Stimulated activated CD8-positive, alpha-beta memory T cell treated with anti-CD3 and anti-CD28 coated beads, Interleukin-7, amount 100 ng/mL, for 24 hours (primary cell): ENCODE measurements around the gene CFLAR.
"Not testable (repeated sequence)": the region's sequence is repeated elsewhere in the genome, so short reads cannot be mapped to it uniquely, and the experiment has no call there.

ENCODE experiments used
- DNase-seq: peaks from one replicate; pipeline ENCODE4 v3.0.0-alpha.2; 2020; ENCODE audit warnings: low read depth

Gene CFLAR

GRCh38 chr2:201149064-201149820, 33.3 kb downstream of the CFLAR start:
- no peak for DNase-seq

- DNase-seq = not testable (repeated sequence)
These were observed 33.8 kb downstream of the CFLAR start for GRCh38 chr2:201149821-201150165.

DNA sequence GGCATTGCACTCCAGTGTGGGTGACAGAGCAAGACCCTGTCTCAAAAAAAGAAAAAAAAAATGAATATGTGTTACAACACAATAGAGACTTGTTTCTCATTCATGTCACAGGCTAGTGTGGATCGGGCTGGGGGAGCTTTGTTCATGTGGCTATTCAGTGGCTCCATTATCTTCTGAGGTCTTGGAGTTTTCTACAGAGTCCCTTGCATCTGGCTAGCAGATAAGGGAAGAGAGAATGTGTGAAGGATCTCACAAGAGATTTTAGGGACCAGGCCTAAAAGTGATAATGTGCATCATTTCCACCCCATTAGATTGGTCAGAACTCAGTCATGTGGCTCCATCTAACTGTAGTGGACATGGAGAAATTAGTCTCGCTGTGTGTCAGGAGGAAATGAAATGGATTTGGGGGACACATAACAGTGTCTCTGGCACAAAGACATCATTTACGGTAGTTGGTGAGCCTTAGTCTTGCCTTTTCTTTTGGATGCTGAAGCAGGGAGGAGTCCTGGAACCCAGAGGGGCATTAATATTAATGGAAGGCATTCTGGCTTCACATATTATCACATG, 34.6 kb downstream of the CFLAR start:
- no peak for DNase-seq

GRCh38 chr2:201151127-201151981, 35.4 kb downstream of the CFLAR start:
- DNase-seq = no peak

DNA sequence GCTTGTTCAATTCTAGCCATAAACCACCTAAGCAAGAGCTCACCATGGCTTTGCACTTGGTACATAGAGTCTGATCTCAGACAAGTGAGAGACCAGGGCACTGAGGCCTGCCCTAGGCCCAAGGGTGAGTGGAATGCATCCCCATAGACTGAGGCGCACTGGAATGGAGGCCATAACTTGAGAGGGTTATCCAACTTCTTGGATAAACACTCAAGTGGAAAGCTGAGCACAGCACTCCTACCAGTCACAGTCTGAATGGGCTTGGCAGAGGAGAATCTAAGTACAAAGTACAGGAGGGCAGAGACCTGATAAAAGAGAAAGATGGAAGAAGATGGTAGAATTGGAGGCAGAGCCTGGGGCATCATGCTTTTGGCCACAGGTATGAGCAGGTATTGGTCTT, 36.6 kb downstream of the CFLAR start:
- DNase-seq = no peak

DNA sequence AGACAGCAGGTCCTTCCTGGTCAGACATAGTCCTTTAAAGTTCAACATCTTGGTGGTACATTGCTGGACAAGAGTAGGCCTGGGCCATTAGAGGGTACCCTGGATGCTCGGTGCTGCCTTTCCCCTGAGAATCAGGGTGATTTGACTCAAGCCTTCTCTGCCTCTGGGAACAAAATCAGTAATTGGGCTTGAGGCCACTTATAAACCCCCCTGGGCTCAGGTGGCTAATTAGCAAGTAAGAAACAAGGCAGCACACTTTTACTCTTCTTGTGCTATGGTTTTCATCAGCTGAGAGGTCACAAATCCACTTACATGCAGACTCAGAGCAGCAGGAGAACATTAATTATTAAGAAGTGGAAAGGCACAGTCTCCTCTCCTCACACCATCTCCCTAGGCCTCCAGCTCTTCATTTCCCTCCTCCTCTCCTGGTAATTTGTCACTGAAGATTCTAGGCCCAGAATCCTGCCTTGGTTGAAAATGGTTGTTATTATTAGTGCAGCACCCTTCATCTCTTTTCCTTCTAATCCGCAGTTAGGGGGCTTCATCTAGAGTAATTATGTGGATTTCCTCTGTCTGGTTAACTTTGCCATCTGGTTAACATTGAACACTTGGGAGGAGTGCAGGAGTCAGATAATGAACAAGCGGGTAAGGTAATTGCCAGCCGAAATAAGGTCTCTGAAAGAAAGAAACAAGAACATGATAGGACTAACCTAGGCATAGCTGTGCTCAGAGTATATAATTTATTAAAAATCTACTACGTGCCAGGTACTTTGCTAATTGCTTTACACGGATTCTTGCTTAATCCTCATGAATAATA, 37.2 kb downstream of the CFLAR start:
- no peak for DNase-seq

GRCh38 chr2:201154615-201155399, 38.8 kb downstream of the CFLAR start:
- no peak for DNase-seq

DNA sequence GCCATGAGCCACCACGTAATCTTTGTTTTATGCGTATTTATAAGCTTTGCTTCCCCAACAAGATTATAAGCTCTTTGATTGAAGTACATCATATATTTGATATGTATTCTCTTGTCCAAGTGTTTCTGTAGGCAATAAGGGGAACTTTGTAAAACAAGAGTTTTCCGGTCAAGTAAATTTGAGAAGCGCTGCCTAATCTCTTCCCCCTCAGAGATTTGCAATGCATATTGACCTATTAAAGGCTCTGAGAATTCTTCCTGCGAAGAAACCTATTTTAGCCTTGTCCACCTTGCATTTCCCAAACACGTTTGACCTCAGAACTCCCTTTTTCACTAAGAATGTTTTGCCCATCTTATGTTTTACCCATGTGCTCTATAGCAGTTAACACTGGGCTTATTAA, 40.1 kb downstream of the CFLAR start:
- no peak for DNase-seq

GRCh38 chr2:201156640-201157039, 40.7 kb downstream of the CFLAR start:
- no peak for DNase-seq

GRCh38 chr2:201157694-201158093, 41.7 kb downstream of the CFLAR start:
- DNase-seq = no peak

GRCh38 chr2:201158111-201158929, 42.4 kb downstream of the CFLAR start:
- no peak for DNase-seq

GRCh38 chr2:201164166-201164565, 48.2 kb downstream of the CFLAR start:
- DNase-seq = no peak

DNA sequence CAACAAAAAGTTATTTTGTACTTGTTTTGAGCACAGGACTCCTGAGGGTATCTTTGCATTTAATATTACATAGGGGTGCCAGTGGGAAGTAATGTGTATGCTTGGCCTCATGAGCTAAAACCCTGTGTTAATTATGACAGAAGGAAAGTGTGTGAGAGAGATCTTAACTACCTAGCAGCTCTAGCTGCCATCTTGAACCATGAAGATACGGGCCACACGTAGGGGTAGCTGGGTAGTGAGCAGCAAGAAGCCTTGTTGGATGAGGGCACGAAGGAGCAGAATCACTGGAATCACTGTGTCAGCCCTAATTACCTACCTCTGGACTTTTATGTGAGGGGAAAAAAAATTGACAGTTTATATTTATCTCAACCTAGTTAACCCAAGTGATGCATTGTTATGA, 51.6 kb downstream of the CFLAR start:
- DNase-seq = no peak

- not testable (repeated sequence) for DNase-seq
These were observed 52.5 kb downstream of the CFLAR start for GRCh38 chr2:201168496-201168895.

DNA sequence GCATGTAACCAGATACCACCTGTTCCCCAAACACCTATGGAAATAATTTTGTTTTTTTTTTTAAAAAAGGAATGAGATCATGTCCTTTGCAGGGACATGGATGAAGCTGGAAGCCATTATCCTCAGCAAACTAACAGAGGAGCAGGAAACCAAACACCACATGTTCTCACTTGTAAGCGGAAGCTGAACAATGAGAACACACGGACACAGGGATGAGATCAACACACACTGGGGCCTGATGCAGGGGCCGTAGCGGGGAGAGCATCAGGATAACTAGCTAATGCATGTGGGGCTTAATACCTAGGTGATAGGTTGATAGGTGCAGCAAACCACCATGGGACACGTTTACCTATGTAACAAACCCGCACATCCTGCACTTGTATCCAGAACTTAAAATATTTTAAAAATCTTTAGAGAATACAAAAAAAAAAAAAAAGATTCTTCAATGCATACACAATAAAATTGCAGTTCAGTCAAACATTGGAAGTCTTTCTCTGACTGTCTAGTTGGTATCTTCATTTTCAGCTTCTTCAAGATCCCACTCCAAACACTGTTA, 55.4 kb downstream of the CFLAR start:
- no peak for DNase-seq

- DNase-seq = no peak
These were observed 56.3 kb downstream of the CFLAR start for GRCh38 chr2:201172279-201172678.

DNA sequence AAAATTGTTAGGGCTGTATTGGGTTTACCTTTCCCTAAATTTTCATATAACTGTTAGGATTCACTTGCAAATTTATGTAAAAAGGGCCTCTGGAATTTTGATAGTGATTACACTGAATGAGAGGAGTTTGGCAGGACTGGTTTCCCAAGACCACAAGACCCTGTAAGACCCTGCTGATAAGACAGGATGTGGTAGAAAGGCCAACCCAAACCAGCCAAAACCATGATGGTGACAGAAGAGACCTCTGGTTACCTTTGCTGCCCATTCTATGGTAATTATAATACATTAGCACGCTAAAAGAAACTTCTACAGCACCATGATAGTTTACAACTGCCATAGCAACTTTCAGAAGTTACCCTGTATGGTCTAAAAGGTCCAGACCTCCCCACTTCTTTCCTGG, 58.7 kb downstream of the CFLAR start:
- no peak for DNase-seq

GRCh38 chr2:201176081-201176481, 60.1 kb downstream of the CFLAR start:
- DNase-seq = no peak

GRCh38 chr2:201180010-201180409, 64.0 kb downstream of the CFLAR start:
- DNase-seq = no peak

DNA sequence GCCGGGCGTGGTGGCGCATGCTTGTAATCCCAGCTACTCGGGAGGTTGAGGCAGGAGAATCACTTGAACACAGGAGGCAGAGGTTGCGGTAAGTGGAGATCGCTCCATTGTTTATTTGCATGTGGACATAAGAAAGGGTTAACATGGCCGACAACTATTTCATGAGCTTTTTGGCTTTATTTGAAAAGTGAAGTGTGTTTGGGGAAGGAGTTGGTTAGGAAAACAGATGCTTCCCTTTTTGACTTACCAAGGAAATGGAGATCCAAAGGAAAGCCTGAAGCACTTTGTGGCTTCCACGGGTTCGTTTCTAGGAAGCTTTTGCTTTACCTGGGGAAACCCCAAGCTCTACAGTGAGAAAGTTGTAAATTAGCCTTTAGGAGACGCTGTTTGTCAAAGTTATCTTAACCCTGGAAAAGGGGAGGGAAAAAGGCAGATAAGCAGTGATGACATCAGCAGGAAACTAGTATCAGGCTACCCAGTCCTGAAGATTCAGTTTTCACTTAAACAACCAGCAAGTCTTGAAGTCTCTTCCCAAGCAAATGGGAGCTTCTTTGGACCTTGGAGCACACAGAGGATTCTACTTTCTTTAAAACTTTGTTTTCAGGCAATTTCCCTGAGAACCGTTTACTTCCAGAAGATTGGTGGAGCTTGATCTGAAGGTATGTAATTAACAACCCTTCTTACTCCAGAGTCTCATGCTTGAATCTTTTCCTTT, 66.8 kb downstream of the CFLAR start, which contains the start of gene CASP10:
TSS of gene CASP10 (plus strand) at position 492 of the 715 bp plus-strand sequence. CDS start 2,637 bp downstream, outside the sequence.
- DNase-seq = no peak
